Naive thymus-derived CD4-positive, alpha-beta T cell (primary cell): ENCODE data around the gene SLC26A3. TPM values are rescaled to one million over a fixed set of nuclear protein-coding genes. Genes with fewer than 3 reads are reported as not detected.

Experiments used
- polyA plus RNA-seq, 2 donors: library from polyadenylated mRNA; unstranded; fragments of 300-500 nt; fragmentation: Illumina TruSeq; gene quantifications; one replicate each; pipeline ENCODE4 v1.2.3, GENCODE V29; 2021
- total RNA-seq, 6 experiments: library from RNA in 5 of 6; stranded (reverse) in 5 of 6; gene quantifications; 1 replicate in 5 of 6; 2 replicates in 1 of 6; pipeline ENCODE4 v1.2.3 and lab custom pipeline; 2021 to 2026

Gene SLC26A3
- total and polyA plus RNA-seq, 7 experiments from 2014 or later, result not detected

Other genes with a start within 250 kb of the SLC26A3 start
- gene COG5, start 239.3 kb downstream of the SLC26A3 start, total RNA-seq, result 10 to 100 TPM; 38.3 to 77.0 (median 60.7) TPM
- gene COG5, start 239.3 kb downstream of the SLC26A3 start, polyA plus RNA-seq, result 10 to 100 TPM; 24.7 to 39.6 TPM
- gene DUS4L, start 239.3 kb downstream of the SLC26A3 start, total RNA-seq, result 10 to 100 TPM; 10.0 to 14.1 (median 11.2) TPM
- 1 to 10 TPM; 7.5 to 7.9 TPM for gene DUS4L, start 239.3 kb downstream of the SLC26A3 start, polyA plus RNA-seq
- gene BCAP29, start 223.0 kb downstream of the SLC26A3 start, total RNA-seq, result 10 to 100 TPM; 10.5 to 38.7 (median 14.4) TPM
- gene BCAP29, start 223.0 kb downstream of the SLC26A3 start, polyA plus RNA-seq, result 10 to 100 TPM; 32.5 to 35.4 TPM
- gene SLC26A4, start 142.4 kb downstream of the SLC26A3 start, total RNA-seq, result 1 to 10 TPM in 1 of 5 experiments, under 1 TPM in 2, not detected in 2; 0.24 to 7.3 (median 0.27) TPM
- not detected for gene SLC26A4, start 142.4 kb downstream of the SLC26A3 start, polyA plus RNA-seq
- 10 to 100 TPM; 41.5 to 54.4 (median 51.1) TPM for gene CBLL1, start 59.1 kb downstream of the SLC26A3 start, total RNA-seq
- gene CBLL1, start 59.1 kb downstream of the SLC26A3 start, polyA plus RNA-seq, result 10 to 100 TPM; 63.3 to 73.5 TPM
- 10 to 100 TPM; 44.5 to 69.3 (median 53.7) TPM for gene DLD, start 88.0 kb upstream of the SLC26A3 start, total RNA-seq
- 10 to 100 TPM; 50.8 to 72.4 TPM for gene DLD, start 88.0 kb upstream of the SLC26A3 start, polyA plus RNA-seq
- gene LAMB1, start 199.9 kb upstream of the SLC26A3 start, total RNA-seq, result not detected
- under 1 TPM; 0.65 to 0.82 TPM for gene LAMB1, start 199.9 kb upstream of the SLC26A3 start, polyA plus RNA-seq